Lower leg skin (tissue), 3 donors: Measurements from ENCODE around the gene SGCA.

Source experiments
- CTCF ChIP-seq, 3 donors: fragments of 450-650 bp; IDR thresholded peaks; one replicate each; pipeline ENCODE4 v1.5.1; 2016; ENCODE audit warnings: antibody characterized with exemption in 3 of 3, mild to moderate bottlenecking in 3 of 3, moderate library complexity in 2 of 3
- POLR2A ChIP-seq, 2 donors: fragments of 450-650 bp; IDR thresholded peaks; one replicate each; pipeline ENCODE4 v1.6.1; 2016 to 2017; ENCODE audit warnings: antibody characterized with exemption in 2 of 2, mild to moderate bottlenecking in 1 of 2, moderate library complexity in 1 of 2

GRCh38 chr17:50192144-50192617 is 26.4 kb downstream of the SGCA start:
- TF ChIP-seq POLR2A (IDR thresholded peaks at IDR 0.05) (no peak), CTCF (IDR thresholded peaks at IDR 0.05) (no peak)
